Stomach smooth muscle (tissue), 2 donors: ENCODE results near the gene POMT1.

ENCODE experiments used
- H3K27ac ChIP-seq: one replicate; pipeline ENCODE4 v1.7.0; 2013; ENCODE audit warnings: mild to moderate bottlenecking, low read length, inconsistent platforms
- H3K27me3 ChIP-seq, 2 donors: one replicate each; pipeline ENCODE4 v1.7.0; 2013; ENCODE audit warnings: low read length in 2 of 2; ENCODE audit not compliant: insufficient read depth in 2 of 2, control insufficient read depth in 1 of 2
- H3K36me3 ChIP-seq, 2 donors: one replicate each; pipeline ENCODE4 v1.7.0; 2013; ENCODE audit warnings: low read length in 2 of 2; ENCODE audit not compliant: control insufficient read depth in 2 of 2, insufficient read depth in 2 of 2
- H3K4me1 ChIP-seq: one replicate; pipeline ENCODE4 v1.7.0; 2013; ENCODE audit warnings: low read length; ENCODE audit not compliant: control insufficient read depth, insufficient read depth
- H3K4me3 ChIP-seq, 2 donors: one replicate each; pipeline ENCODE4 v1.7.0; 2013; ENCODE audit warnings: low read length in 2 of 2
- H3K9ac ChIP-seq, 2 donors: one replicate each; pipeline ENCODE4 v1.7.0; 2013; ENCODE audit warnings: low read length in 2 of 2, mild to moderate bottlenecking in 1 of 2
- H3K9me3 ChIP-seq, 2 donors: one replicate each; pipeline ENCODE4 v1.7.0; 2013; ENCODE audit warnings: low read length in 2 of 2; ENCODE audit not compliant: control insufficient read depth in 2 of 2
- donor health status: healthy.
- donor health status: Pancreatic carcinoma.

Gene POMT1

GRCh38 chr9:131516930-131517329 lies 14.2 kb downstream of the POMT1 start:
- H3K9me3 ChIP-seq = no peaks in the 10 kb centered on the region
- no peaks in the 10 kb centered on the region for H3K27me3 ChIP-seq
- H3K9ac ChIP-seq = no peak overlapping the region
- H3K4me3 ChIP-seq = no peak overlapping the region
- H3K36me3 ChIP-seq = peaks cover 53 to 70% of the 10 kb centered on the region in 2 donors
- peaks cover 15% of the 10 kb centered on the region for H3K4me1 ChIP-seq
- peak overlapping the region; percentile 69 for H3K27ac ChIP-seq

DNA sequence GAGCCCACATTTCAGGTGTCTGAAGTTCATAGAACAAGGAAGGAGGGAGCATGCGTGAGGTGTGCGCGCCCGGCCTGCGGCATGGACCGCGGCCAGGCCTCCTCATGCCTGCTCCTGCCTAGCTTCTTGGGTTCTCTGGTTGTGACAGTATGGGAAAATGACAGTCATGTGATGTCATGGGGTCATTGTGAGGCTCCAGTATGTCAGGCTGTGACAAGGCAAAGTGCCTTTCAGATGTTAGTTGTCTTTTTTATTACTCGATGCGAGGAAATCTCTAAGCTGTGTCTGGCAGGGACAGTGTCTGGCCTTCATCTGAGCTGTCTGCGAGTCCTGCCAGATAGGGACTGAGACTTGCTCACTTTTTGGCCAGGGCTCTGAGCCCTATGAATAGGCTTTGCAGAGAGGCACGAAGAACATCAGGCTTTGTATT lies 15.1 kb downstream of the POMT1 start:
- Histone ChIP-seq H3K4me3 (peak overlapping the region in 1 of 2 donors; percentile 22), H3K9me3 (no peaks in the 10 kb centered on the region), H3K36me3 (peaks cover 54 to 70% of the 10 kb centered on the region in 2 donors), H3K4me1 (peaks cover 15% of the 10 kb centered on the region), H3K27me3 (no peaks in the 10 kb centered on the region), H3K27ac (peak overlapping the region; percentile 69), H3K9ac (no peak overlapping the region)

GRCh38 chr9:131518553-131518952 lies 15.8 kb downstream of the POMT1 start:
- no peak overlapping the region for H3K4me3 ChIP-seq
- no peaks in the 10 kb centered on the region for H3K9me3 ChIP-seq
- H3K4me1 ChIP-seq = peaks cover 15% of the 10 kb centered on the region
- peak overlapping the region; percentile 69 for H3K27ac ChIP-seq
- peaks cover 56 to 65% of the 10 kb centered on the region in 2 donors for H3K36me3 ChIP-seq
- H3K9ac ChIP-seq = no peak overlapping the region
- no peaks in the 10 kb centered on the region for H3K27me3 ChIP-seq

DNA sequence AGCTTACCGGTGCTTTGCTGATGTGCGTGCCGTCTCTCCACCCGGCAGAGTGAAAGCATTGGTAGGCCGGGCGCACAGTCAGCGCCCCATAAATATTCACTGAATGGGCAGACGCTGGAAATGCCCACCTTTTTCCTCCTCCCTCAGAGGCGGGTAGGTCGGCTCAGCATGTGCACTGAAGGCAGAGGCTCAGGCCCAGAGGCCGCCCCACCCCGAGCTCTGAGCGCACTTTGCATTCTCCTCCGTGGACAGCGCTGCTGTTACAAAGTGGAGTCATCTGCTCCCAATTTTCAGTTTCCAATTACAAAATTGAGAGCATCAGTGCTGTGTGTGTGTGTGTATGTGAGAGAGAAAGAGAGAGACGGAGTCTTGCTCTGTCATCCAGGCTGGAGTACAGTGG lies 17.8 kb downstream of the POMT1 start:
- no peaks in the 10 kb centered on the region for H3K9me3 ChIP-seq
- no peak overlapping the region for H3K27ac ChIP-seq
- H3K9ac ChIP-seq = no peak overlapping the region
- no peaks in the 10 kb centered on the region for H3K27me3 ChIP-seq
- peaks cover 15% of the 10 kb centered on the region for H3K4me1 ChIP-seq
- H3K4me3 ChIP-seq = no peak overlapping the region
- H3K36me3 ChIP-seq = peaks cover 64 to 73% of the 10 kb centered on the region in 2 donors

GRCh38 chr9:131521203-131521602 lies 18.5 kb downstream of the POMT1 start:
- peaks cover 15% of the 10 kb centered on the region for H3K4me1 ChIP-seq
- no peak overlapping the region for H3K4me3 ChIP-seq
- no peak overlapping the region for H3K27ac ChIP-seq
- no peaks in the 10 kb centered on the region for H3K27me3 ChIP-seq
- peaks cover 64 to 72% of the 10 kb centered on the region in 2 donors for H3K36me3 ChIP-seq
- no peaks in the 10 kb centered on the region for H3K9me3 ChIP-seq
- H3K9ac ChIP-seq = no peak overlapping the region

GRCh38 chr9:131521822-131522221 lies 19.1 kb downstream of the POMT1 start:
- peaks cover 64 to 70% of the 10 kb centered on the region in 2 donors for H3K36me3 ChIP-seq
- H3K4me1 ChIP-seq = peaks cover 13% of the 10 kb centered on the region
- no peaks in the 10 kb centered on the region for H3K9me3 ChIP-seq
- H3K4me3 ChIP-seq = no peak overlapping the region
- H3K27ac ChIP-seq = no peak overlapping the region
- H3K27me3 ChIP-seq = no peaks in the 10 kb centered on the region
- no peak overlapping the region for H3K9ac ChIP-seq

GRCh38 chr9:131522257-131523085 lies 19.8 kb downstream of the POMT1 start:
- H3K4me1 ChIP-seq = peaks cover 11% of the 10 kb centered on the region
- H3K27ac ChIP-seq = no peak overlapping the region
- peaks cover 64 to 70% of the 10 kb centered on the region in 2 donors for H3K36me3 ChIP-seq
- no peak overlapping the region for H3K9ac ChIP-seq
- no peaks in the 10 kb centered on the region for H3K27me3 ChIP-seq
- no peak overlapping the region for H3K4me3 ChIP-seq
- no peaks in the 10 kb centered on the region for H3K9me3 ChIP-seq

DNA sequence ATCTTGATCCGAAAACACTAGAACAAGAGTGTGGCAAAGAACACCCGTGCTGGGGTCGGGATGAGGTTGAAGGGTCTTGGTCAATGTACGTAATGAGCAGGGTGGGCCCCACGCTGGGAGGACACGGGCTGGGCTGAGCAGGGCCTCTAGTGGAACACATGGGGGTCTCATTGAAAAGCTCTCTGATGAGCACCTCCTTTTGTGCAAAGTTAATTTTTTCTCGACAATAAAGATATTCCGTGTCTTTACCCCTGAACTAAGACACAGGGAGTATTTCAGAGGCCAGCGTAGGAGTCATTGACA lies 20.3 kb downstream of the POMT1 start:
- H3K9ac ChIP-seq = no peak overlapping the region
- H3K27ac ChIP-seq = no peak overlapping the region
- peaks cover 5% of the 10 kb centered on the region for H3K4me1 ChIP-seq
- H3K27me3 ChIP-seq = no peaks in the 10 kb centered on the region
- peaks cover 64 to 68% of the 10 kb centered on the region in 2 donors for H3K36me3 ChIP-seq
- H3K4me3 ChIP-seq = no peak overlapping the region
- no peaks in the 10 kb centered on the region for H3K9me3 ChIP-seq

DNA sequence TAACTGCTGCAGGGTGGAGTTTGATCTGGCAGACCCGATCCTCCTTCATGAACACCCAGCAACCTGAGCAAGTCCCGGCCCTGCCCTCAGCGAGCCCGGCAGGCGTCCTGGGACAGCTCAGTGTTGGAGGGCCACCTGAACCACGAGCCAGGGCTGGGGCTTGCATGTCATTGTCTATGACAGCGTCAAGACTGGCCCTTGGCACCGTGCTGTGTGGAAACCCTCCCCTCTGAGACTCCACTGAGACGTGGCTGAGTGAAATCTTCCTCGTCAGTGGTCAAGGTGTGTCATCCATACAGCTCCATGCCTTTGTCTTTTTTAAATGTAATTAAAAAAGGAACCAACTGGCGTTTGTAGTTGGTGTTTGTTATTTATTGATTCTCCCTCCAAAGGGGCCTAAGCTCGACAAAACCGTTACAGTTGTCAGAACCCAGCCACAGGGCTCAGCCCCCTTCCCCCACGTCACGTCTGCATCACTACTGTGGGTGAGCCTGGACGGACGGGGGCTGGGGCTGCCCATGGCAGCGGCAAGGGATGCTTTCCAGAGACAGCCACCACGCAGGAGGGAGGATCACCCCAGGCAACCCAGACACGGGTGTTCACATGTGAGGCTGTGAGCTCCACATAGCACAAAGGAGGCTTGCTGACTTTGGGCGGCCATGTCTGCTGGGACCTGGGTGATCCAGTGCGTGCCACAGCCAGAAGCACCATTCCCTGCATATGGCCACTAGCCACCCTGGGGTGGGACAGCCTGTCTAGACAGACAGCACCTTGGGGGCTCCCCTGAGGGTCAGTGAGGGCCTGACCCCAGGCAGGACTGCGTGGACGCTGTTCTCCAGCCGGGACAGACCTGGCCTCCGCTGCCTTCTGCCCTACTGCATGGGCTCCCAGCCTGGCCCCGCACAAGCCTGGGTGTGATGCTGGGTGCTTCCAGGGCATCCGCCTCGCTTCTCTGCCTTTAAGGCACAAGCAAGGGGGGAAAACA lies 21.0 kb downstream of the POMT1 start:
- Histone ChIP-seq H3K36me3 (peaks cover 66 to 69% of the 10 kb centered on the region in 2 donors), H3K9me3 (no peaks in the 10 kb centered on the region), H3K27ac (no peak overlapping the region), H3K9ac (no peak overlapping the region), H3K4me1 (no peaks in the 10 kb centered on the region), H3K27me3 (no peaks in the 10 kb centered on the region), H3K4me3 (no peak overlapping the region)

DNA sequence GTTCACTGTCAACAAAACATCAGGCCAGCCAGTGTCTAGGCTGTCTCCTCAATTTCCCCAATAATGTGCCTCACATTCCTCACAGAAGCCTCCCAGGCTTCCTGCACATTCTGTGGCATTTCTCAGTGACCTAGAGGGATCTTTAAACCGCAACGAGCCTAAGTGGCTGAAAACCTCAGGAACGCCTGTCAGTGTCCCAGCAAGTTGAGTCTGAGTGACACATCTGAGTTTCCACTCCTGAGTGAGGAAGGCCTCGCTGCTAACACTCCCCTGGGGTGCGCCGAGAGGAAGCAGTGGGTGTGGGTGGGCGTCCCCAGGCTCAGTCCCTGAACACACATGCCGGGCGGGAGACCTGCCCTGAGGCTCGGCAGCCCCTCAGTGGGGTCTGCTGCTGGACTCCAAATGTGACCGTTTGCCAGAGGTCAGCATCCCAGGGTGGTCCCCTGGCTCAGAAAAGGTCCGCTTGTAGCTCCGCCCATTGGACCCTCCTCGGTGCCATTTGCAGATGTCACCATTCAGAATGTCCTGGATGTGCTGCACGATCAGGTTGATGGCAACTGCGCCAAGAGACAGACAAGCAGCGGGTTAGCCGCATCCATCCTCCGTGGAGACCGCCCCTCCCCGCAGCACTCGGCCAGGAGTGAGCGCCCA lies 22.1 kb downstream of the POMT1 start:
- Histone ChIP-seq H3K9me3 (no peaks in the 10 kb centered on the region), H3K4me1 (peaks cover 7% of the 10 kb centered on the region), H3K4me3 (no peak overlapping the region), H3K36me3 (peaks cover 65 to 69% of the 10 kb centered on the region in 2 donors), H3K9ac (no peak overlapping the region), H3K27ac (no peak overlapping the region), H3K27me3 (no peaks in the 10 kb centered on the region)
